ENCODE measurements around the gene ORM1. TPM values are rescaled to one million over a fixed set of nuclear protein-coding genes. Genes with fewer than 3 reads are reported as not detected.

Gene ORM1
- total RNA-seq, 6 experiments from 2014 or later: 11,577 to 28,471 (median 22,756) TPM

- H3K4me1 ChIP-seq: no peaks in the 10 kb centered on the region
- H3K4me3 ChIP-seq: no peak overlapping the region
- H3K36me3 ChIP-seq: peaks cover 0 to 83% (median 46%) of the 10 kb centered on the region in 4 donors
- intact Hi-C loops (cut with DNase I): no loop called here
- H3K27me3 ChIP-seq: no peaks in the 10 kb centered on the region
- H3K27ac ChIP-seq: no peak overlapping the region
- WGBS (ENCODE audit: insufficient coverage, low coverage, low lambda C conversion rate, missing lambda C conversion rate): 98% methylated on average over 6 of the region's 6 CpGs
- no peaks in the 10 kb centered on the region for H3K9me3 ChIP-seq
- TF ChIP-seq CTCF (IDR thresholded peaks at IDR 0.05): no peak
- no peak for TF ChIP-seq POLR2A (IDR thresholded peaks at IDR 0.05)
- no peak for DNase-seq
- ATAC-seq: no peak
Observed at GRCh38 chr9:114357360-114357759, 34.5 kb downstream of the ORM1 start.

- H3K36me3 ChIP-seq: peaks cover 0 to 88% (median 46%) of the 10 kb centered on the region in 4 donors
- H3K4me3 ChIP-seq: no peak overlapping the region
- intact Hi-C loops (cut with DNase I): no loop called here
- no peak overlapping the region for H3K27ac ChIP-seq
- no peaks in the 10 kb centered on the region for H3K9me3 ChIP-seq
- no peak for ATAC-seq
- TF ChIP-seq POLR2A (IDR thresholded peaks at IDR 0.05): no peak
- TF ChIP-seq CTCF (IDR thresholded peaks at IDR 0.05): no peak
- no peaks in the 10 kb centered on the region for H3K4me1 ChIP-seq
- no peak for DNase-seq
- WGBS (ENCODE audit: insufficient coverage, low coverage, low lambda C conversion rate, missing lambda C conversion rate): no CpG with 5 or more reads among the region's 9 CpGs
- no peaks in the 10 kb centered on the region for H3K27me3 ChIP-seq
Observed at GRCh38 chr9:114357911-114358328, 35.0 kb downstream of the ORM1 start.

- no peak for TF ChIP-seq POLR2A (IDR thresholded peaks at IDR 0.05)
- no peak for TF ChIP-seq CTCF (IDR thresholded peaks at IDR 0.05)
- ATAC-seq: no peak
- Histone ChIP-seq H3K4me1 (peaks cover 0 to 18% (median 7%) of the 10 kb centered on the region in 4 donors), H3K27me3 (no peaks in the 10 kb centered on the region), H3K4me3 (no peak overlapping the region), H3K36me3 (peaks cover 0 to 86% (median 41%) of the 10 kb centered on the region in 4 donors), H3K9me3 (no peaks in the 10 kb centered on the region), H3K27ac (no peak overlapping the region)
- WGBS (ENCODE audit: insufficient coverage, low coverage, low lambda C conversion rate, missing lambda C conversion rate): 83% methylated on average over 1 of the region's 7 CpGs
- intact Hi-C loops (cut with DNase I): no loop called here
- DNase-seq: no peak
Observed at GRCh38 chr9:114359801-114360200, 36.9 kb downstream of the ORM1 start.

- no peaks in the 10 kb centered on the region for H3K27me3 ChIP-seq
- peaks cover 0 to 34% (median 20%) of the 10 kb centered on the region in 4 donors for H3K4me1 ChIP-seq
- TF ChIP-seq CTCF (IDR thresholded peaks at IDR 0.05) (no peak), POLR2A (IDR thresholded peaks at IDR 0.05) (no peak)
- ATAC-seq (no peak), DNase-seq (no peak)
- H3K27ac ChIP-seq: no peak overlapping the region
- no peak overlapping the region for H3K4me3 ChIP-seq
- intact Hi-C loops (cut with DNase I): no loop called here
- H3K36me3 ChIP-seq: peaks cover 0 to 68% (median 35%) of the 10 kb centered on the region in 4 donors
- 93% methylated on average over 3 of the region's 7 CpGs for WGBS (ENCODE audit: insufficient coverage, low coverage, low lambda C conversion rate, missing lambda C conversion rate)
- no peaks in the 10 kb centered on the region for H3K9me3 ChIP-seq
Observed at GRCh38 chr9:114361542-114361941, 38.6 kb downstream of the ORM1 start.

GRCh38 chr9:114362394-114362793 is 39.5 kb downstream of the ORM1 start:
- intact Hi-C loops (cut with DNase I): no loop called here
- peaks cover 0 to 60% (median 29%) of the 10 kb centered on the region in 4 donors for H3K36me3 ChIP-seq
- no peak overlapping the region for H3K4me3 ChIP-seq
- DNase-seq (no peak), ATAC-seq (no peak)
- 60% methylated on average over 2 of the region's 12 CpGs for WGBS (ENCODE audit: insufficient coverage, low coverage, low lambda C conversion rate, missing lambda C conversion rate)
- TF ChIP-seq POLR2A (IDR thresholded peaks at IDR 0.05) (no peak), CTCF (IDR thresholded peaks at IDR 0.05) (no peak)
- no peak overlapping the region for H3K27ac ChIP-seq
- H3K4me1 ChIP-seq: peaks cover 0 to 34% (median 20%) of the 10 kb centered on the region in 4 donors
- no peaks in the 10 kb centered on the region for H3K9me3 ChIP-seq
- H3K27me3 ChIP-seq: no peaks in the 10 kb centered on the region

Data from right lobe of liver (tissue), 6 donors.